ENCODE measurements around the gene SYCP1. TPM values are rescaled to one million over a fixed set of nuclear protein-coding genes. Genes with fewer than 3 reads are reported as not detected.

SYCP1 gene
- total and polyA plus RNA-seq, 10 of the 15 experiments (the other 5 are each of a cell fraction or from before 2014, with no cell fraction given) = not detected

GRCh38 chr1:115036814-115037507 lies 182.3 kb downstream of the SYCP1 start:
- H3K79me2 ChIP-seq (ENCODE audit: control insufficient read depth, insufficient read depth, low read length) = no peaks in the 10 kb centered on the region
- no peak overlapping the region for H3K4me2 ChIP-seq (ENCODE audit: control insufficient read depth, insufficient read depth)
- H4K20me1 ChIP-seq (ENCODE audit: control insufficient read depth, insufficient read depth) = no peaks in the 10 kb centered on the region
- no peak overlapping the region for H3K4me3 ChIP-seq
- RAD21 ChIA-PET (ENCODE audit: unreplicated experiment) = no interaction called here
- SMC1A ChIA-PET (ENCODE audit: uncharacterized antibody, unreplicated experiment) = interaction anchor here (1.5 kb wide), 1 partner anchor 43 kb away, joined by 4 read pairs; no protein-coding TSS in a partner anchor
- intact Hi-C loops (cut with micrococcal nuclease; ENCODE audit: unreplicated experiment) (no loop called here), in situ Hi-C loops (cut with MboI) (no loop called here)
- H3K27me3 ChIP-seq (replicated peaks in 1 of 2; ENCODE audit: control insufficient read depth in 2 of 2, insufficient read depth in 2 of 2, low read length in 1 of 2) = no peaks in the 10 kb centered on the region
- BruUV-seq (replicated peaks) = no TSS peak
- H3K36me3 ChIP-seq (ENCODE audit: control insufficient read depth in 2 of 2, insufficient read depth in 2 of 2, low read length in 1 of 2) = no peaks in the 10 kb centered on the region
- WGBS (ENCODE audit: insufficient coverage, insufficient replicate concordance, low lambda C conversion rate, missing lambda C conversion rate) = 31% methylated on average over 4 of the region's 4 CpGs
- no peak overlapping the region for H2AFZ ChIP-seq (ENCODE audit: control insufficient read depth, low read depth, low read length)
- no peaks in the 10 kb centered on the region for H3K9me3 ChIP-seq (replicated peaks; ENCODE audit: control insufficient read depth, insufficient read depth, low read length)
- no peak overlapping the region for H3K27ac ChIP-seq (ENCODE audit: control insufficient read depth, insufficient read depth)
- ATAC-seq (no peak), FAIRE-seq (no peak), DNase-seq (ENCODE audit: low read depth, low spot score) (no peak)
- TF ChIP-seq TCF7 (IDR thresholded peaks at IDR 0.05; ENCODE audit: borderline replicate concordance) = no peak
- no peak for TF ChIP-seq SIN3A (IDR thresholded peaks at IDR 0.05; ENCODE audit: low read depth, low read length)
- TF ChIP-seq ZBTB11 (CRISPR knock-in tag; IDR thresholded peaks at IDR 0.05) = no peak
- TF ChIP-seq WRNIP1 (IDR thresholded peaks at IDR 0.05; ENCODE audit: borderline replicate concordance, low read depth, low read length) = no peak
- no peak for TF ChIP-seq NFXL1 (IDR thresholded peaks at IDR 0.05; ENCODE audit: borderline replicate concordance)
- no peak for TF ChIP-seq DPF2 (IDR thresholded peaks at IDR 0.05)
- TF ChIP-seq JUND (IDR thresholded peaks at IDR 0.05; ENCODE audit: low read depth, low read length) = no peak
- TF ChIP-seq NKRF (conservative IDR thresholded peaks at IDR 0.05) = no peak
- TF ChIP-seq FOS (IDR thresholded peaks at IDR 0.05; ENCODE audit: borderline replicate concordance, extremely low read depth, insufficient read length) = no peak
- TF ChIP-seq ZZZ3 (IDR thresholded peaks at IDR 0.05; ENCODE audit: control insufficient read depth, insufficient read length, low read depth) = no peak
- TF ChIP-seq KDM1A (IDR thresholded peaks at IDR 0.05; ENCODE audit: borderline replicate concordance) = no peak
- POLR2A ChIA-PET = no interaction called here
- H3K4me1 ChIP-seq (ENCODE audit: control insufficient read depth, insufficient read depth, low read length) = no peaks in the 10 kb centered on the region
- CTCF ChIA-PET = interaction anchor here (8.0 kb wide), 1 partner anchor 14 kb away, joined by 63 read pairs; no protein-coding TSS in a partner anchor
- no peak overlapping the region for H3K9ac ChIP-seq (ENCODE audit: control insufficient read depth, insufficient read depth, low read length)
